ENCODE data around the gene TM9SF4.

The TM9SF4 gene

GRCh38 chr20:32201296-32201976 is 91.9 kb downstream of the TM9SF4 start:
- DNase-seq (ENCODE audit: low read depth), result peak; percentile 30
- TF ChIP-seq CTCF (conservative IDR thresholded peaks at IDR 0.05; ENCODE audit: low read depth, low read length), result no peak
- H3K4me3 ChIP-seq (ENCODE audit: low read depth, low read length), result no peak overlapping the region

GRCh38 chr20:32201977-32202363 is 92.5 kb downstream of the TM9SF4 start:
- peak; percentile 16 for DNase-seq (ENCODE audit: low read depth)
- H3K4me3 ChIP-seq (ENCODE audit: low read depth, low read length), result no peak overlapping the region
- TF ChIP-seq CTCF (conservative IDR thresholded peaks at IDR 0.05; ENCODE audit: low read depth, low read length), result no peak

- peak; percentile 9 for DNase-seq (ENCODE audit: low read depth)
- no peak for TF ChIP-seq CTCF (conservative IDR thresholded peaks at IDR 0.05; ENCODE audit: low read depth, low read length)
- H3K4me3 ChIP-seq (ENCODE audit: low read depth, low read length), result no peak overlapping the region
These were observed 94.1 kb downstream of the TM9SF4 start for GRCh38 chr20:32203356-32204204.

- no peak for TF ChIP-seq CTCF (conservative IDR thresholded peaks at IDR 0.05; ENCODE audit: low read depth, low read length)
- DNase-seq (ENCODE audit: low read depth), result peak; percentile 36
- H3K4me3 ChIP-seq (ENCODE audit: low read depth, low read length), result no peak overlapping the region
These were observed 94.9 kb downstream of the TM9SF4 start for GRCh38 chr20:32204205-32205109.

GRCh38 chr20:32205110-32205842 is 95.8 kb downstream of the TM9SF4 start:
- TF ChIP-seq CTCF (conservative IDR thresholded peaks at IDR 0.05; ENCODE audit: low read depth, low read length), result no peak
- DNase-seq (ENCODE audit: low read depth), result peak; percentile 48
- no peak overlapping the region for H3K4me3 ChIP-seq (ENCODE audit: low read depth, low read length)

Measured in choroid plexus epithelial cell (primary cell).